ENCODE measurements around the gene MDGA2.

The MDGA2 gene

GRCh38 chr14:47365233-47365632 lies 310.2 kb downstream of the MDGA2 start:
- in situ Hi-C loops (cut with MboI; ENCODE audit: low sequenced_read_pairs, unreplicated experiment) = no loop called here
- no peak for TF ChIP-seq CTCF (IDR thresholded peaks at IDR 0.05; ENCODE audit: borderline replicate concordance, control extremely low read depth, extremely low read depth, insufficient read depth, missing control alignments)
- DNase-seq (ENCODE audit: low spot score) = no peak

GRCh38 chr14:47353186-47353585 lies 322.2 kb downstream of the MDGA2 start:
- in situ Hi-C loops (cut with MboI; ENCODE audit: low sequenced_read_pairs, unreplicated experiment) = no loop called here
- no peak for DNase-seq (ENCODE audit: low spot score)
- TF ChIP-seq CTCF (IDR thresholded peaks at IDR 0.05; ENCODE audit: borderline replicate concordance, control extremely low read depth, extremely low read depth, insufficient read depth, missing control alignments) = no peak

- in situ Hi-C loops (cut with MboI; ENCODE audit: low sequenced_read_pairs, unreplicated experiment) = no loop called here
- TF ChIP-seq CTCF (IDR thresholded peaks at IDR 0.05; ENCODE audit: borderline replicate concordance, control extremely low read depth, extremely low read depth, insufficient read depth, missing control alignments) = no peak
- no peak for DNase-seq (ENCODE audit: low spot score)
Measured at GRCh38 chr14:47346849-47347248, 328.6 kb downstream of the MDGA2 start.

GRCh38 chr14:47345016-47345415 lies 330.4 kb downstream of the MDGA2 start:
- no peak for TF ChIP-seq CTCF (IDR thresholded peaks at IDR 0.05; ENCODE audit: borderline replicate concordance, control extremely low read depth, extremely low read depth, insufficient read depth, missing control alignments)
- DNase-seq (ENCODE audit: low spot score) = no peak
- in situ Hi-C loops (cut with MboI; ENCODE audit: low sequenced_read_pairs, unreplicated experiment) = no loop called here

GRCh38 chr14:47332939-47333338 lies 342.5 kb downstream of the MDGA2 start:
- in situ Hi-C loops (cut with MboI; ENCODE audit: low sequenced_read_pairs, unreplicated experiment) = no loop called here
- no peak for DNase-seq (ENCODE audit: low spot score)
- no peak for TF ChIP-seq CTCF (IDR thresholded peaks at IDR 0.05; ENCODE audit: borderline replicate concordance, control extremely low read depth, extremely low read depth, insufficient read depth, missing control alignments)

GRCh38 chr14:47332106-47332505 lies 343.3 kb downstream of the MDGA2 start:
- no peak for DNase-seq (ENCODE audit: low spot score)
- TF ChIP-seq CTCF (IDR thresholded peaks at IDR 0.05; ENCODE audit: borderline replicate concordance, control extremely low read depth, extremely low read depth, insufficient read depth, missing control alignments) = no peak
- in situ Hi-C loops (cut with MboI; ENCODE audit: low sequenced_read_pairs, unreplicated experiment) = no loop called here

GRCh38 chr14:47328376-47328775 lies 347.0 kb downstream of the MDGA2 start:
- DNase-seq (ENCODE audit: low spot score) = no peak
- no peak for TF ChIP-seq CTCF (IDR thresholded peaks at IDR 0.05; ENCODE audit: borderline replicate concordance, control extremely low read depth, extremely low read depth, insufficient read depth, missing control alignments)
- in situ Hi-C loops (cut with MboI; ENCODE audit: low sequenced_read_pairs, unreplicated experiment) = no loop called here

All from GM13976 (cell line).